Mucosa of descending colon (tissue), 3 donors: ENCODE results near the gene PRR27. TPM values are rescaled to one million over a fixed set of nuclear protein-coding genes. Genes with fewer than 3 reads are reported as not detected.

Experiments used
- ATAC-seq: fragments of 200-7000 bp; cut with Tn5 transposase; one replicate; pipeline ENCODE4 v1.9.1; 2020; ENCODE audit warnings: mild to moderate bottlenecking, moderate library complexity
- DNase-seq, 3 donors: peaks; one replicate each; pipeline ENCODE4 v3.0.0-alpha.2; 2020
- H3K36me3 ChIP-seq: fragments of 200-600 bp; one replicate; pipeline ENCODE4 v1.8.0; 2021; ENCODE audit warnings: low read depth, mild to moderate bottlenecking
- H3K4me1 ChIP-seq: fragments of 200-600 bp; one replicate; pipeline ENCODE4 v1.8.0; 2021; ENCODE audit warnings: low read depth, mild to moderate bottlenecking
- H3K4me3 ChIP-seq: fragments of 200-600 bp; one replicate; pipeline ENCODE4 v1.8.0; 2021; ENCODE audit warnings: mild to moderate bottlenecking
- H3K9me3 ChIP-seq: fragments of 200-600 bp; one replicate; pipeline ENCODE4 v1.8.0; 2021; ENCODE audit warnings: mild to moderate bottlenecking
- intact Hi-C, 2 donors: fragments of 100-400 bp; cut with DNase I in 1 of 2; cut with micrococcal nuclease in 1 of 2; formaldehyde crosslinking; loops; one replicate each; pipeline versions ENCODE4 v1.11.0 to v1.11.1; 2022; cut with DNase I, micrococcal nuclease
- total RNA-seq, 3 donors: library from RNA; stranded (reverse); fragmentation: NEBNext Ultra II Directional in 2 of 3; extraction: Animal tissue kit (Norgen Biotek cat#: 25700) in 2 of 3; gene quantifications; one replicate each; pipeline versions ENCODE4 v1.2.1 to v1.2.4, GENCODE V29; 2021 to 2023
- TF ChIP-seq, protein P1 (sequence below): fragments of 200-600 bp; IDR thresholded peaks from one replicate; pipeline ENCODE4 v1.8.0; 2022; ENCODE audit warnings: antibody characterized with exemption, mild to moderate bottlenecking
- donor health status: DM: no; HTN: no; CAD: no; lungs with moderate emphysema.
- donor health status: DM: no; HTN: no; CAD: no.
- donor health status: DM: no; HTN: yes; CAD: no.

The PRR27 gene
- total RNA-seq, 3 donors from 2014 or later = not detected

GRCh38 chr4:70187216-70187615 is 33.2 kb downstream of the PRR27 start:
- TF ChIP-seq, protein P1, sequence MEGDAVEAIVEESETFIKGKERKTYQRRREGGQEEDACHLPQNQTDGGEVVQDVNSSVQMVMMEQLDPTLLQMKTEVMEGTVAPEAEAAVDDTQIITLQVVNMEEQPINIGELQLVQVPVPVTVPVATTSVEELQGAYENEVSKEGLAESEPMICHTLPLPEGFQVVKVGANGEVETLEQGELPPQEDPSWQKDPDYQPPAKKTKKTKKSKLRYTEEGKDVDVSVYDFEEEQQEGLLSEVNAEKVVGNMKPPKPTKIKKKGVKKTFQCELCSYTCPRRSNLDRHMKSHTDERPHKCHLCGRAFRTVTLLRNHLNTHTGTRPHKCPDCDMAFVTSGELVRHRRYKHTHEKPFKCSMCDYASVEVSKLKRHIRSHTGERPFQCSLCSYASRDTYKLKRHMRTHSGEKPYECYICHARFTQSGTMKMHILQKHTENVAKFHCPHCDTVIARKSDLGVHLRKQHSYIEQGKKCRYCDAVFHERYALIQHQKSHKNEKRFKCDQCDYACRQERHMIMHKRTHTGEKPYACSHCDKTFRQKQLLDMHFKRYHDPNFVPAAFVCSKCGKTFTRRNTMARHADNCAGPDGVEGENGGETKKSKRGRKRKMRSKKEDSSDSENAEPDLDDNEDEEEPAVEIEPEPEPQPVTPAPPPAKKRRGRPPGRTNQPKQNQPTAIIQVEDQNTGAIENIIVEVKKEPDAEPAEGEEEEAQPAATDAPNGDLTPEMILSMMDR = no peak
- H3K36me3 ChIP-seq = no peaks in the 10 kb centered on the region
- DNase-seq (no peak), ATAC-seq (no peak)
- H3K4me3 ChIP-seq = no peak overlapping the region
- H3K9me3 ChIP-seq = no peaks in the 10 kb centered on the region
- no peaks in the 10 kb centered on the region for H3K4me1 ChIP-seq
- intact Hi-C loops = no loop called here

DNA sequence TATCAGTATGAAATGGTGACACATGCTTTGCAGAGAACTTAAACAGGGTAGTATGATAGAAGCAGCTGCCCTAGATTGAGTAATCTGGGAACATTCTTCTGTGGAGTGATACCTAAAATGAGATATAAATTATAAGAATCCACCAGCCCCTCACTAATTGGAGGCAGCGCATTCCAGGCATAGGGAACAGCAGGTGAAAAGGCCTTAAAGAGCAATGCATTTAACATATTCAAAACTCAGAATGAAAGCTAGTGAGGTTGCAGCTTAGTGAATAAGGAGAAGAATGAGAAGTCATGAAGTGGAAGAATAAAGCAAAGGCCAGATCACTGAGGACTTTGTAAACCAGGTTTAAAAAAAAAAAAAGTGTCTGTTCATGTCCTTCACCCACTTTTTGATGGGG is 36.5 kb downstream of the PRR27 start:
- no peak for ATAC-seq
- H3K4me3 ChIP-seq = no peak overlapping the region
- H3K4me1 ChIP-seq = no peaks in the 10 kb centered on the region
- no peak for DNase-seq
- no peaks in the 10 kb centered on the region for H3K9me3 ChIP-seq
- intact Hi-C loops = no loop called here
- no peaks in the 10 kb centered on the region for H3K36me3 ChIP-seq
- TF ChIP-seq, protein P1 = no peak

DNA sequence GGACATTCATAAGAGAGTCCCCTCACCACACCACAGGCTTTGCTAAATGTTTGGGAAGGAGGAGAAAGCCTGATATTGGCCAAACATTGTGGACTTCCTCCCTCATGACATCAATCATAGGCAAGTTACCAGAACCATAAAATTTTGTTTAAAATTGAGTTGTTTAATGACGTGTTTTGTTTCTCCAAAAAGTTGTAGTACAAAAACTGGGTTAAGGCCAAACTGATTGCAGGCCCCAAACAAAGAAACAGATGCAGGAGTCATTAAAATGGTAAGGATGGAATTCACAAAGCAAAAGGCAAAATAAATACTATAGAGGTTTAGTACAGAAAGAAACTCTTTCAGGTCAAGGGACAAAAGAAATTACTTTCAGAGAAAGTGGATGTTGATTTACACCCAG is 37.6 kb downstream of the PRR27 start:
- TF ChIP-seq, protein P1 = no peak
- intact Hi-C loops = no loop called here

GRCh38 chr4:70192895-70193294 is 38.9 kb downstream of the PRR27 start:
- TF ChIP-seq, protein P1 = no peak
- DNase-seq = no peak
- H3K4me1 ChIP-seq = no peaks in the 10 kb centered on the region
- H3K9me3 ChIP-seq = no peaks in the 10 kb centered on the region
- ATAC-seq = no peak
- intact Hi-C loops = no loop called here
- H3K36me3 ChIP-seq = no peaks in the 10 kb centered on the region
- no peak overlapping the region for H3K4me3 ChIP-seq

More for the DNA sequence above, 37.6 kb downstream of the PRR27 start:
- Histone ChIP-seq H3K4me3 (no peak overlapping the region), H3K4me1 (no peaks in the 10 kb centered on the region), H3K9me3 (no peaks in the 10 kb centered on the region), H3K36me3 (no peaks in the 10 kb centered on the region)
- ATAC-seq = no peak
- DNase-seq = no peak

DNA sequence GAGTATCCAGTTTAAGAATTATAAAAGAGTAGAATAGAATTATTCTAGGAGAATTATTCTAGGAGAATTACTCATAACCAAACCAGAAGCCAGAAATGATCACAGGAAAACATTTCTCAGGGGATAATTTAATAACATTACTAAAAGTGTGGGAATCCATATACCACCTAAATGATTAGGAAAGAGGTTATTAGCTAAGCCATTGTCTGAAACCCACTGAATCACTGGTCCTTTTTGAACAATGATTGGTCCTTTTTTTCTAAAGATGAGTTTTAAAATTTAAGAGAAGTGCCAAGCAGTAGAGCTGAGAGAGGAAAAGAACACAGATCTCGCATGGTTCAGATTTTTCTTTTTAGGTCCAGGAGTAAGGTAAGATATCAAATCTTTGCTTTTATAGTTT is 41.4 kb downstream of the PRR27 start, which contains the start of gene ODAM:
TSS of gene ODAM (plus strand) at position 301 of the 400 bp plus-strand sequence. CDS start 819 bp downstream, outside the sequence.
- no peak for ATAC-seq
- TF ChIP-seq, protein P1 = no peak

DNA sequence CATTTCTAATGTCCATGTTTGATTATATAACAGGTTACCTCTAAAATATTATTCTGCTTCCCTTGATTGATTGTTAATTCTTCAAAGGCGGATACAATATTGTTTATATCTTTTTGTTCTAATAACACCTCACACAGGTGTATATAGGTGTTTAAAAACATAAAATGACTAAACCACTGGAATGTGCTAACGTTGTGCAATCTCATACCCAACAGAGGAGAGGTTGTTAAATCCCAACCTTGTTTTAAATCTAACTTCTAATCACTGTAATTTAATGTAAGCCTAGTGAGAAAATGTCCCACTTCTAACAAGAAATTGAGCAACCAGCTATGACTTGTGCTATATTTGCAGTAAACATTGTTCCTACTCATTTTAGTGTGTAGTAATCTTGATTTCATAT is 42.8 kb downstream of the PRR27 start:
- TF ChIP-seq, protein P1 = no peak
- Histone ChIP-seq H3K4me1 (no peaks in the 10 kb centered on the region), H3K36me3 (no peaks in the 10 kb centered on the region), H3K4me3 (no peak overlapping the region), H3K9me3 (no peaks in the 10 kb centered on the region)
- DNase-seq (no peak), ATAC-seq (no peak)
- intact Hi-C loops = no loop called here

More for the DNA sequence above, 41.4 kb downstream of the PRR27 start, which contains the start of gene ODAM:
- Histone ChIP-seq H3K36me3 (no peaks in the 10 kb centered on the region), H3K4me3 (no peak within 1 kb of the TSS), H3K4me1 (no peaks in the 10 kb centered on the region), H3K9me3 (no peaks in the 10 kb centered on the region)
- intact Hi-C loops = no loop called here
- DNase-seq = no peak
